Hindlimb muscle (tissue), 1 donor: ENCODE data around the gene TSHZ2. TPM values are rescaled to one million over a fixed set of nuclear protein-coding genes. Genes with fewer than 3 reads are reported as not detected.
"Not testable (repeated sequence)": the region's sequence is repeated elsewhere in the genome, so short reads cannot be mapped to it uniquely, and the experiment has no call there.

Experiments
- DNase-seq: peaks from one replicate; pipeline ENCODE4 v3.0.0-alpha.2; 2013
- polyA plus RNA-seq: library from polyadenylated mRNA; unstranded; fragments of 120-200 nt; gene quantifications from one replicate; pipeline ENCODE4 v1.2.1, GENCODE V29; 2013; ENCODE audit not compliant: insufficient read length

TSHZ2 gene
- polyA plus RNA-seq, 1 donor: 8.3 TPM

- DNase-seq: no peak
These were observed 456.8 kb downstream of the TSHZ2 start for GRCh38 chr20:53428996-53429395.

DNA sequence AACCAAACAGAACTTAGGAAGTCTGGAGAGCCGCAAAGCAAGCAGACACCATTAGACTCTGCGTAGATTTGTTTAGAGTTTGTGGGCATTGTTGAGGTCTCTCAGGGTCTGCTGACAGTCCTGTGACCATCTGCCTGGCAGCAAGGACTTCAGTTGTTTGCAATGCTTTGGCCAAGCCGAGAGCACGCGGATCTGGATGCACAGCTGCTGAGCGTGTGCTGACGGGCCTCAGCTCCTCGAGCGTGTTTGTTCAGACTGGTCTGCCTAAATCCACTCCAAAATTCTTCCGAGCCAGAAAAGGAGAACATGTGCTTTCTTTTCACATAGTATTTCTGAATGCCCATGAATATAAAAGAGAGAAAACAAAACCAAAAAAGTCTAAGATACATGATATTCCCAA lies 462.5 kb downstream of the TSHZ2 start:
- DNase-seq: peak; percentile 44

- DNase-seq: not testable (repeated sequence)
These were observed 464.8 kb downstream of the TSHZ2 start for GRCh38 chr20:53436927-53437326.

DNA sequence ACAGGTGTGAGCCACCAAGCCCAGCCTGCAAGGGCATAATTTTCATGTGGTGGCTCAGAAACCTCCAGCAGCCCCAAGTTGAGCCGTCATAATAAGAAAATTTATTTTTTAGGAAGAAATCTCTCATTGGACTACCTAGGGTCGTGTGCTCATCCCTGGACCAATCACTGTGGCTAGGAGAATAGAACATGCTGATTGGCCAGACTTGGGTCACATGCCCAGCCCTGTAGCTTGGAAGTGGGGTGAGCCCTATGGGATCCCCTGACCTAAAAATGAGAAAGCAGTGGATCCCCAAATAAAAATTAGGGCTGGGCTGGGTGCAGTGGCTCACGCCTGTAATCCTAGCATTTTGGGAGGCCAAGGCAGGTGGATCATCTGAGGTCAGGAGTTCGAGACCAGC lies 466.2 kb downstream of the TSHZ2 start:
- no peak for DNase-seq

DNA sequence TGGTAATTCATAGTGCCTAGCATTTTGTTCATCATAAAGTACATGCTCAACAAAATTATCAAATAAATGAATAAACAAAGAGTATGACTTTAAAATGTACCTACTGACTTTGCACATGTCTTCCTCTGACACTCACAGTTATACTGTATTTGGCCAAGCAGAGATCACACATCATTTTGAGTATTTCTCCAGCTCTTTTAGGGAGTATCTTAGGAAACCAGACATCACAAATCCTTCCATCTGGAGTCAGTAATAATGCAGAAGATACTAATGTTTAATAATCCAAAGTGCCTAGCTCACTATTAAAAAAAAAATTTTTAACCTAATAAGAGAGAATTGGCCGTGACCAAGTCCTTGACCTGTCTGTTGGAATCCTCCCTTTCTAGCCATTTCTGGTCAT lies 466.9 kb downstream of the TSHZ2 start:
- peak; percentile 15 for DNase-seq

GRCh38 chr20:53439616-53440015 lies 467.5 kb downstream of the TSHZ2 start:
- DNase-seq: no peak

- DNase-seq: peak; percentile 24
These were observed 472.4 kb downstream of the TSHZ2 start for GRCh38 chr20:53444401-53445149.

DNA sequence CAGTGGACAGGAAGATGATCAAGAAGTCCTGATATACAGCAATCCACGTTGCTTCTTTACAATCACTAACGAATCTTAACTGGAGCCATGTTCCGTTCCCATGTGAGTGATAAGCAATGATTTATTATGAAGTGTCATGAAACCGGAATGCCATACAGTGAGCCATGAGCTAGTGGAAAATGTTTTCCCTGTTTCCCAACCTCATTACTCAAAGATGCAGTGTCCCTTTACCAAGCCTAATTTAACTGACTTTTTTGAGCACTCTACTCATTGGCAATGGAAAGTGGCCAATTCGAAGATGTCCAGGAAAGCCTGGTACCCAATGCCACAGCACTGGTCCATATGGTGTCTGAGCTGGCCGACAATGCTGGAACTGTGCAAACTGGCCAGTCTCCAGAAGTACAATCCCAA lies 473.2 kb downstream of the TSHZ2 start:
- DNase-seq: peak; percentile 57

DNA sequence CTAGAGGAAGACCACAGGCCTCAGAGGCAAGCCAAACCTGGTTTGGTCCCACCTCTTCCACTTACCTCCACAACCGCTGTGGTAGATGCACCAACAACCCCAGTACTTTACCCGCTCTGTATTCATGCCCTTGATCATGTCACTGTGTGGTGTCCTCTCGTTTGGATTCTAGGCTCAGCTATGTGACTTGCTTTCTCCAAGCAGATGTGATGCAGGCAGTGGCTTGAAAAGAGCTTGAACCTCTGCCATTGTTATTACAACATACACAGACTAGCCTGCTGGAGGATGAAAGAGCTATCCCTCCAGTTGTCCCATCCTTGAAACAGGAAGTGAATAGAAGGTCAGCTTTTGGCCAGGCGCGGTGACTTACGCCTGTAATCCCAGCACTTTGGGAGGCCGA lies 473.8 kb downstream of the TSHZ2 start:
- no peak for DNase-seq

GRCh38 chr20:53447316-53447715 lies 475.2 kb downstream of the TSHZ2 start:
- DNase-seq: no peak

- no peak for DNase-seq
These were observed 476.3 kb downstream of the TSHZ2 start for GRCh38 chr20:53448426-53448825.

DNA sequence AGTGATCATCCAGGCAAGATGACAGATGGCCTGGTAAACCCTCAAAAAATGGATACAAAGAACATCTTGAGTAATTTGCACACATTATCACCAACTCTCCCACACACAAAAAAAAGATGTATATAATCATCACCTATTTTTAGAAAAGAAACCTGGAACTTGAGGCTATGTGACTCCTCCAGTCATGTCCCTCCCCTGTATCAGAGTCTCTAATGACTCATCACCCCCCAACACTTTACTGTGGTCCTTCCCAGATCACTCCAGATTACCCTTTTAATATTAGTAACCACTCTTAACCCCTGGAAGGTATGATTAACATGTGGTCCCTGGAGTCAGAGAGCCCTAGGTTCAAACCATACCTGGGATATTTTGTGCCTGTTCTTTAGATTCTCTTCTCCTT lies 476.7 kb downstream of the TSHZ2 start:
- no peak for DNase-seq

GRCh38 chr20:53453076-53453475 lies 480.9 kb downstream of the TSHZ2 start:
- DNase-seq: no peak

GRCh38 chr20:53454675-53455276 lies 482.6 kb downstream of the TSHZ2 start:
- no peak for DNase-seq

DNA sequence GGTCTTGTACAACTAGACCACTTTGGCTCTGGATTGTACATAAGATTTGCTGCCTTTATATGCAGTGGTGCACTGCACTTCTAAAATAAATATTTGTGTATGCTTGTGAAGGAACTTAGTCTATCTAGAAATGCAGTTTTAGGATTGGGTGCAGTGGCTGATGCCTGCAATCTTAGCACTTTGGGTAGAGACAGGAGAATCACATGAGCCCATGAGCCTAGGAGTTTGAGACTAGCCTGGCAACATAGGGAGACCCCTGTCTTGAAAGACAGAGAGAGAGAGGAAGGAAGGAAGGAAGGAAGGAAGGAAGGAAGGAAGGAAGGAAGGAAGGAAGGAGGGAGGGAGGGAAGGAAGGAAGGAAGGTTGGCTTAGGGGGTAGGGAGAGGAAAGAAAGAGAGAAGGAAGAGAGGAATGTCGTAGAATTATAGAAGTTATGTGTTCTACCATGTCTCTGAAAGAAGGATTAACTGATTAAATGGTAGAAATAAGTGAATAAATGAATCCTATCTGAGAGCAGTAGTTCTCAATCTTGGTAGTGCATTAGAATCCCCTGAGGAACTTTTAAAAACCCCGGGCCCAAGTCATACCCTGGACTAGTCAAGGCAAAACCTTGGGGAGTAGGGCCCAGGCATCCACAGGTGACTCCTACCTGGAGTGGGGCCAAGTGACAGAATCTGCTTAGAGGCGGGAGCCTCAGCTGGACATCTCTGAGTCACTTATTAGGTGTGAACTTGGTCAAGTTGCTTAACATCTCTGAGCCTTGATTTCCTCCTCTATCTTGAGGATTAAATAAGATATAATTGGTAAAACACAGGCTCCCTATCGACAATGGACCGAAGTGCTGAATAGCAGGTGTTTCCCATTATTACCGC lies 491.2 kb downstream of the TSHZ2 start:
- no peak for DNase-seq

GRCh38 chr20:53466279-53466678 lies 494.1 kb downstream of the TSHZ2 start:
- no peak for DNase-seq

DNA sequence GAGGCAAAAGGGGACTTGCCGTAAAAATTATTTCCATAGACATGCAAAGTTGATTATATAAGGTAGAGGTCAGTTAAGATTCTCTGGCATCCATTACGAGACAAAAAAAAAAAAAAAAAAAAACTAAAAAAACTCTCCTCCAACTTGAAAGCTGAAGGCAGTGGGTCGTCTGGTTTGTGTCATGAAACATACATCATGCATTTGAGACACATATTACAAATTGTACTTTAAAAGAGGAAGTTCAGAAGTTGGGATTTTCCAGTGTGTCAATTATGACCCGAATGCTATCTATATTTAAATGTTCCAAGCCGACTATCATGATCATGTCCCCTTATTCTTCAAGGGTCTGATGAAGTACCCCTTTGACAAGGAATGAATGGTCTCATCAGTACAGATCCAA lies 496.4 kb downstream of the TSHZ2 start:
- DNase-seq: no peak

DNA sequence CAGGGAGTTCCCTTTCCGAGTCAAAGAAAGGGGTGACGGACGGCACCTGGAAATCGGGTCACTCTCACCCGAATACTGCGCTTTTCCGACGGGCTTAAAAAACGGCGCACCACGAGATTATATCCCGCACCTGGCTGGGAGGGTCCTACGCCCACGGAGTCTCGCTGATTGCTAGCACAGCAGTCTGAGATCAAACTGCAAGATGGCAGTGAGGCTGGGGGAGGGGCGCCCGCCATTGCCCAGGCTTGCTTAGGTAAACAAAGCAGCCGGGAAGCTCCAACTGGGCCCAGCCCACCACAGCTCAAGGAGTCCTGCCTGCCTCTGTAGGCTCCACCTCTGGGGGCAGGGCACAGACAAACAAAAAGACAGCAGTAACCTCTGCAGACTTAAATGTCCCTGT lies 500.7 kb downstream of the TSHZ2 start:
- not testable (repeated sequence) for DNase-seq

GRCh38 chr20:53480913-53481312 lies 508.8 kb downstream of the TSHZ2 start:
- DNase-seq: no peak

DNA sequence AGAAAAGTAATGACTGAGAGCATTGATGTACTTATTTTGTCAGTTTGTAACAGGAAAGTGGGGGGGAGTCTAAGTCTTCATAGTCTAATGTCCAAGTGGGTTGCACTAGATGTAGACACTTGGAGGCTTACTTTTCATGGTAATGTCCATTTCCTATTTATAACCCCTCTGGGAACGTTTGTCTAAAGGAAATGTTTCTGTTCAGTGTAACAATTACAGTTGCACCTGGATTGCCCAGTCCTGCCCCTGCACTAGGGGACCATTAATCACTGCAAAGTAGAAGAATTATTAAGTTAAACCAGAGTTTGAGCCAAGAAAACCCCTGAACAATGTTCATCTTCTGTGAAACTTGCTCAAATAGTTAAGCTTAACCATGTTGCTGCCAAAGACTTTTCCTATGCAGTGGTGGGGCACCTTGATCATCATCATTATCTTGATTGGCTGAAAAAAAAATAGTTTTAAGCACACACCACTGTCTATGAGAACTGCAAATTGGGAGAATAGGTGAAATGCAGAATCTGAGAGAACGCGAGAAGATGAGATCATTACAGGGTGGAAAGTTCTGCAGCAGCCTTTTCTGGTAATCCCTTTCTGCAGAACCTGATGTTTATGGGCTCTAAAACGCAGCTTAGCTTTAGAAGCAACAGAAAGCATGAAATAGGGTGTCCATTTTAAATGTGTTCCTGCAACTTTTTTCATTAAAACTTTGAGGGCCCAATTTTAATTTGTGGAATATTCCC lies 515.5 kb downstream of the TSHZ2 start:
- no peak for DNase-seq

DNA sequence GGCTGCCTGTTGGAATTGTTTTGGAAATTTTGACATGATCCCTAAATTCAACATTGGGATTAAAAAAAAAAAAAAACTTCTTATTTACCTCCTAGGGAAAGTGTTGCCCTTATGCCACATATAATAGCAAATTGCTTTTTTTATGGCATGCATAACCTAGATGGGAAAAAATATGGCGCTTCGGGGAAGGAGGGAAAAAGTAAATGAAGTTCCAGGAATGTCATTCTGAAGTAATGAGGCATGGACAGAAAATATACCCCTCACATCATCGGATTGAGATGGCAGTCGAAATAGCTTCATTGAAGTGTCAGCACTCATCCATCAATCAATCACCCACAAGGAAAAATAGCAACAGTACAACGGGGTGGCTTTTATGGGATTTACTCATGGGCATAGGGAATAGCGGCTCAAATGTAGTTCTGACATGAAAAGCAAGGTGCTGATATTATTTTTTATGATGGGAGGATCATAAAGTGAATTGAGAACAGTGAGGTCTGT lies 516.7 kb downstream of the TSHZ2 start:
- DNase-seq: no peak

DNA sequence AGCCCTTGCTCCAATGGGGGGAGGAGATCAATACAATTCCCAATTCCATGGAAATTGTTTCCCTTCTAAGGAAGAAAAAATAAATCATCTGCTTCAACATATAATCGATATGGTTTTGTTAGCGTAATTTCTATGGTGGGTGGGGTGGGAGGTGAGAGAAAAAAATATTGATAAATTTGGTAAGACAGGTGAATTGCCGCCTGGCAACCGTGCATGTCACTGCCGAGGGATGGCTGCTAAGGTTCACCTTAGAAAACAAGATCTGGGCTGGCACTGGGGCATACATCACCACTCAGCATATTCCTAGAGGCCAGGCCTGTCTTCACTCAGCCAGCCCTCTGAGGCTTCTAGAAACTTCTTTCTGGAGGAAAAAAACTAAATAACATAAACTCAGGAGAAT lies 517.4 kb downstream of the TSHZ2 start:
- no peak for DNase-seq

- no peak for DNase-seq
These were observed 518.5 kb downstream of the TSHZ2 start for GRCh38 chr20:53490620-53491019.
